SK-N-SH (cell line): ENCODE data around the gene TMEM50A.
"Not testable (repeated sequence)": the region's sequence is repeated elsewhere in the genome, so short reads cannot be mapped to it uniquely, and the experiment has no call there.

Experiments
- CHD2 ChIP-seq: fragments of 150-350 bp; IDR thresholded peaks from 2 replicates; pipeline ENCODE4 v1.6.1; 2018; ENCODE audit warnings: low read length; ENCODE audit not compliant: partially characterized antibody
- EZH2phosphoT487 ChIP-seq: fragments of 200-600 bp; sonication (generic); IDR thresholded peaks from 2 replicates; pipeline ENCODE4 v1.6.1; 2017; ENCODE audit warnings: low read depth, mixed run types, mild to moderate bottlenecking, antibody characterized with exemption, moderate library complexity, borderline replicate concordance
- FOXJ3 ChIP-seq: sonication (generic); formaldehyde crosslinking; IDR thresholded peaks from 2 replicates; pipeline ENCODE4 v1.5.1; 2020; ENCODE audit warnings: mild to moderate bottlenecking, missing genetic modification reagents
- GABPA ChIP-seq: IDR thresholded peaks from 2 replicates; pipeline ENCODE4 v1.4.0; 2012; ENCODE audit warnings: low read depth, mild to moderate bottlenecking
- POLR2AphosphoS5 ChIP-seq: IDR thresholded peaks from 2 replicates; pipeline ENCODE4 v1.6.1; 2012; ENCODE audit warnings: low read depth, low read length
- RCOR1 ChIP-seq: fragments of 150-350 bp; IDR thresholded peaks from 2 replicates; pipeline ENCODE4 v1.6.1; 2017; ENCODE audit warnings: antibody characterized with exemption, low read length
- RXRA ChIP-seq: IDR thresholded peaks from 2 replicates; pipeline ENCODE4 v1.4.0; 2012; ENCODE audit warnings: low read depth, mild to moderate bottlenecking, borderline replicate concordance
- SIN3A ChIP-seq: IDR thresholded peaks from 2 replicates; pipeline ENCODE4 v1.6.1; 2012; ENCODE audit warnings: low read depth, mild to moderate bottlenecking, low read length, moderate library complexity, borderline replicate concordance
- SMC3 ChIP-seq: IDR thresholded peaks from 2 replicates; pipeline ENCODE4 v1.6.1; 2012; ENCODE audit warnings: low read depth, low read length, improper control_type of control experiment
- USF1 ChIP-seq: IDR thresholded peaks from 2 replicates; pipeline ENCODE4 v1.4.0; 2012; ENCODE audit warnings: low read depth, borderline replicate concordance
- YY1 ChIP-seq: IDR thresholded peaks from 2 replicates; pipeline ENCODE4 v1.4.0; 2012; ENCODE audit warnings: low read depth, mild to moderate bottlenecking
- TF ChIP-seq, protein P1 (sequence below): IDR thresholded peaks from 2 replicates; pipeline ENCODE4 v1.6.1; 2012; ENCODE audit warnings: mild to moderate bottlenecking, low read depth, low read length, moderate library complexity
- TF ChIP-seq, protein P2 (sequence below): fragments of 200-600 bp; sonication (generic); IDR thresholded peaks from 2 replicates; pipeline ENCODE4 v1.6.1; 2017; ENCODE audit warnings: antibody characterized with exemption, mild to moderate bottlenecking, moderate library complexity
- TF ChIP-seq, protein P3 (sequence below): fragments of 150-350 bp; IDR thresholded peaks from 2 replicates; pipeline ENCODE4 v1.6.1; 2017; ENCODE audit warnings: antibody characterized with exemption, low read length, low read depth, borderline replicate concordance

DNA sequence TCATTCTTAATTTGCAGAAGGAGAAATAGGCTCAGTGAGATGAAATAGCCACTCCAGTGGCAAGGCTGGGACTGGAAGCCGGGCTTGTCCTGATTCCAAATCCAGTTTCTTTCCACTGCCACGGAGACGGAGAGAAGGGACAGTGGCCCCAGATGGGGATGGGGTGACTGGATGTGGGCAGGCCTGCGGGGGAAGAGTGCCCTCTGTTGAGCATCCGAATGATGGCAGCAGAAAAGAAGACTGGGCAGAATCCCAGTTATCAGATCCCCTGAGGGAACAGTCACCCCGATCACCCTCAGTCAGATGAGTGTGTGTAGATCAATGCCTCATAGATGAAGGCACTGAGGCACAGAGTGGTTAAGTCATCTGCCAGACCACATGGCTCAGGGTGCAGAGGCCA lies 48.1 kb upstream of the TMEM50A start:
- TF ChIP-seq, protein P1, sequence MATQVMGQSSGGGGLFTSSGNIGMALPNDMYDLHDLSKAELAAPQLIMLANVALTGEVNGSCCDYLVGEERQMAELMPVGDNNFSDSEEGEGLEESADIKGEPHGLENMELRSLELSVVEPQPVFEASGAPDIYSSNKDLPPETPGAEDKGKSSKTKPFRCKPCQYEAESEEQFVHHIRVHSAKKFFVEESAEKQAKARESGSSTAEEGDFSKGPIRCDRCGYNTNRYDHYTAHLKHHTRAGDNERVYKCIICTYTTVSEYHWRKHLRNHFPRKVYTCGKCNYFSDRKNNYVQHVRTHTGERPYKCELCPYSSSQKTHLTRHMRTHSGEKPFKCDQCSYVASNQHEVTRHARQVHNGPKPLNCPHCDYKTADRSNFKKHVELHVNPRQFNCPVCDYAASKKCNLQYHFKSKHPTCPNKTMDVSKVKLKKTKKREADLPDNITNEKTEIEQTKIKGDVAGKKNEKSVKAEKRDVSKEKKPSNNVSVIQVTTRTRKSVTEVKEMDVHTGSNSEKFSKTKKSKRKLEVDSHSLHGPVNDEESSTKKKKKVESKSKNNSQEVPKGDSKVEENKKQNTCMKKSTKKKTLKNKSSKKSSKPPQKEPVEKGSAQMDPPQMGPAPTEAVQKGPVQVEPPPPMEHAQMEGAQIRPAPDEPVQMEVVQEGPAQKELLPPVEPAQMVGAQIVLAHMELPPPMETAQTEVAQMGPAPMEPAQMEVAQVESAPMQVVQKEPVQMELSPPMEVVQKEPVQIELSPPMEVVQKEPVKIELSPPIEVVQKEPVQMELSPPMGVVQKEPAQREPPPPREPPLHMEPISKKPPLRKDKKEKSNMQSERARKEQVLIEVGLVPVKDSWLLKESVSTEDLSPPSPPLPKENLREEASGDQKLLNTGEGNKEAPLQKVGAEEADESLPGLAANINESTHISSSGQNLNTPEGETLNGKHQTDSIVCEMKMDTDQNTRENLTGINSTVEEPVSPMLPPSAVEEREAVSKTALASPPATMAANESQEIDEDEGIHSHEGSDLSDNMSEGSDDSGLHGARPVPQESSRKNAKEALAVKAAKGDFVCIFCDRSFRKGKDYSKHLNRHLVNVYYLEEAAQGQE = not testable (repeated sequence)
- TF ChIP-seq FOXJ3 (CRISPR knock-in tag); USF1; RXRA; RCOR1; SMC3; EZH2phosphoT487; CHD2; YY1; POLR2AphosphoS5; SIN3A; GABPA: not testable (repeated sequence)
- TF ChIP-seq, protein P2, sequence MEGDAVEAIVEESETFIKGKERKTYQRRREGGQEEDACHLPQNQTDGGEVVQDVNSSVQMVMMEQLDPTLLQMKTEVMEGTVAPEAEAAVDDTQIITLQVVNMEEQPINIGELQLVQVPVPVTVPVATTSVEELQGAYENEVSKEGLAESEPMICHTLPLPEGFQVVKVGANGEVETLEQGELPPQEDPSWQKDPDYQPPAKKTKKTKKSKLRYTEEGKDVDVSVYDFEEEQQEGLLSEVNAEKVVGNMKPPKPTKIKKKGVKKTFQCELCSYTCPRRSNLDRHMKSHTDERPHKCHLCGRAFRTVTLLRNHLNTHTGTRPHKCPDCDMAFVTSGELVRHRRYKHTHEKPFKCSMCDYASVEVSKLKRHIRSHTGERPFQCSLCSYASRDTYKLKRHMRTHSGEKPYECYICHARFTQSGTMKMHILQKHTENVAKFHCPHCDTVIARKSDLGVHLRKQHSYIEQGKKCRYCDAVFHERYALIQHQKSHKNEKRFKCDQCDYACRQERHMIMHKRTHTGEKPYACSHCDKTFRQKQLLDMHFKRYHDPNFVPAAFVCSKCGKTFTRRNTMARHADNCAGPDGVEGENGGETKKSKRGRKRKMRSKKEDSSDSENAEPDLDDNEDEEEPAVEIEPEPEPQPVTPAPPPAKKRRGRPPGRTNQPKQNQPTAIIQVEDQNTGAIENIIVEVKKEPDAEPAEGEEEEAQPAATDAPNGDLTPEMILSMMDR = not testable (repeated sequence)
- TF ChIP-seq, protein P3, sequence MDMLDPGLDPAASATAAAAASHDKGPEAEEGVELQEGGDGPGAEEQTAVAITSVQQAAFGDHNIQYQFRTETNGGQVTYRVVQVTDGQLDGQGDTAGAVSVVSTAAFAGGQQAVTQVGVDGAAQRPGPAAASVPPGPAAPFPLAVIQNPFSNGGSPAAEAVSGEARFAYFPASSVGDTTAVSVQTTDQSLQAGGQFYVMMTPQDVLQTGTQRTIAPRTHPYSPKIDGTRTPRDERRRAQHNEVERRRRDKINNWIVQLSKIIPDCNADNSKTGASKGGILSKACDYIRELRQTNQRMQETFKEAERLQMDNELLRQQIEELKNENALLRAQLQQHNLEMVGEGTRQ = not testable (repeated sequence)
